Keratinocyte (primary cell): ENCODE results near the gene ROR2. TPM values are rescaled to one million over a fixed set of nuclear protein-coding genes. Genes with fewer than 3 reads are reported as not detected.

ENCODE experiments used
- DNase-seq: peaks from one replicate; pipeline ENCODE4 v3.0.0-alpha.2; 2011; ENCODE audit warnings: low read depth, missing footprints, low spot score
- FAIRE-seq: peaks from 2 replicates; lab custom pipeline; 2011; peaks lifted over from hg19 to GRCh38; lab: Jason Lieb, UNC
- H2AFZ ChIP-seq: 2 replicates; pipeline ENCODE4 v1.6.0; 2012; ENCODE audit warnings: low read length, control low read depth, inconsistent platforms; ENCODE audit not compliant: control insufficient read depth
- H3K27ac ChIP-seq: 2 replicates; pipeline ENCODE4 v1.5.1; 2011; ENCODE audit warnings: low read length; ENCODE audit not compliant: control insufficient read depth, insufficient read depth
- H3K27me3 ChIP-seq: 3 replicates; pipeline ENCODE4 v1.6.0; 2011; ENCODE audit warnings: low read length; ENCODE audit not compliant: control insufficient read depth, insufficient read depth; ENCODE audit errors: extremely low read depth
- H3K36me3 ChIP-seq, 2 experiments: 2 replicates in 1 of 2; 3 replicates in 1 of 2; pipeline ENCODE4 v1.5.1; 2011; ENCODE audit warnings: low read length in 2 of 2, mild to moderate bottlenecking in 1 of 2; ENCODE audit not compliant: control insufficient read depth in 2 of 2, insufficient read depth in 2 of 2; ENCODE audit errors: extremely low read depth in 1 of 2
- H3K4me1 ChIP-seq: 3 replicates; pipeline ENCODE4 v1.5.1; 2011; ENCODE audit warnings: low read length; ENCODE audit not compliant: control insufficient read depth, insufficient read depth; ENCODE audit errors: extremely low read depth
- H3K4me2 ChIP-seq: 3 replicates; pipeline ENCODE4 v1.6.0; 2011; ENCODE audit warnings: low read depth, low read length; ENCODE audit not compliant: control insufficient read depth, insufficient read depth; ENCODE audit errors: extremely low read depth
- H3K4me3 ChIP-seq, 3 experiments: fragments of 200-600 bp in 1 of 3; sonication (generic) in 1 of 3; 2 replicates in 2 of 3; 3 replicates in 1 of 3; pipeline ENCODE4 v1.5.1; 2011 to 2016; ENCODE audit warnings: low read length in 3 of 3, mild to moderate bottlenecking in 3 of 3, control low read depth in 2 of 3, inconsistent platforms in 1 of 3, low read depth in 1 of 3, mixed read lengths in 1 of 3, mixed run types in 1 of 3, moderate library complexity in 1 of 3; ENCODE audit not compliant: control insufficient read depth in 2 of 3, insufficient read depth in 2 of 3; ENCODE audit errors: extremely low read depth in 1 of 3
- H3K79me2 ChIP-seq: 2 replicates; pipeline ENCODE4 v1.6.0; 2012; ENCODE audit warnings: low read length; ENCODE audit not compliant: control insufficient read depth, insufficient read depth
- H3K9ac ChIP-seq: 3 replicates; pipeline ENCODE4 v1.6.0; 2011; ENCODE audit warnings: low read length; ENCODE audit not compliant: control insufficient read depth, insufficient read depth; ENCODE audit errors: extremely low read depth
- H3K9me1 ChIP-seq: 3 replicates; pipeline ENCODE4 v1.6.0; 2011; ENCODE audit warnings: low read length; ENCODE audit not compliant: control insufficient read depth, insufficient read depth; ENCODE audit errors: extremely low read depth
- H3K9me3 ChIP-seq: 2 replicates; pipeline ENCODE4 v1.5.1; 2012; ENCODE audit warnings: low read depth, low read length; ENCODE audit not compliant: control insufficient read depth
- H4K20me1 ChIP-seq: 3 replicates; pipeline ENCODE4 v1.6.0; 2011; ENCODE audit warnings: low read length; ENCODE audit not compliant: control insufficient read depth, insufficient read depth; ENCODE audit errors: extremely low read depth
- CTCF ChIP-seq, 3 experiments: IDR thresholded peaks in 1 of 3; conservative IDR thresholded peaks in 1 of 3; optimal IDR thresholded peaks in 1 of 3; 2 replicates in 2 of 3; 3 replicates in 1 of 3; pipeline versions ENCODE3 to v1.5.1; 2011; ENCODE audit warnings: low read length in 3 of 3, mild to moderate bottlenecking in 3 of 3, moderate library complexity in 2 of 3, control low read depth in 1 of 3, inconsistent platforms in 1 of 3; ENCODE audit not compliant: insufficient read depth in 2 of 3; ENCODE audit errors: extremely low read depth in 1 of 3
- EZH2 ChIP-seq: IDR thresholded peaks from one replicate; pipeline ENCODE4 v1.6.1; 2012; ENCODE audit warnings: inconsistent platforms, mild to moderate bottlenecking, low read length, moderate library complexity
- dilution Hi-C: fragments of 300-500 bp; cut with MboI; formaldehyde crosslinking; loops from one replicate; pipeline ENCODE4 v1.7.0; 2020; ENCODE audit warnings: low sequenced_read_pairs; ENCODE audit not compliant: extremely low pct_ligation_motif_present
- polyA plus RNA-seq, 5 experiments: library from polyadenylated mRNA; depleted of rRNA in 3 of 5; stranded (reverse) in 3 of 5; stranded (forward) in 1 of 5; unstranded in 1 of 5; fragments of >200 nt; gene quantifications; 1 replicate in 1 of 5; 2 replicates in 3 of 5; 3 replicates in 1 of 5; pipeline versions ENCODE4 v1.2.1 to v1.2.3, GENCODE V29; 2011 to 2012; ENCODE audit warnings: missing spikeins in 2 of 5, low read depth in 1 of 5, low replicate concordance in 1 of 5

Gene ROR2
- polyA plus RNA-seq, 1 donor (not counting 4 experiments of a cell fraction or from before 2014, with no cell fraction given) = 0.22 TPM

- no peak overlapping the region for H2AFZ ChIP-seq
- no peaks in the 10 kb centered on the region for H3K9me3 ChIP-seq
- no peak overlapping the region for H3K27ac ChIP-seq
- no peak overlapping the region for H3K4me3 ChIP-seq
- H3K4me1 ChIP-seq = no peaks in the 10 kb centered on the region
- H3K27me3 ChIP-seq = peaks cover 11% of the 10 kb centered on the region
- H4K20me1 ChIP-seq = no peaks in the 10 kb centered on the region
- no peak overlapping the region for H3K4me2 ChIP-seq
- no peak overlapping the region for H3K9ac ChIP-seq
- no peak for DNase-seq
- FAIRE-seq = no peak
- no peaks in the 10 kb centered on the region for H3K9me1 ChIP-seq
- dilution Hi-C loops = no loop called here
- no peaks in the 10 kb centered on the region for H3K79me2 ChIP-seq
- no peaks in the 10 kb centered on the region for H3K36me3 ChIP-seq
- TF ChIP-seq EZH2 = no peak
Measured at GRCh38 chr9:91578911-91579310, 371.1 kb downstream of the ROR2 start.

GRCh38 chr9:91577633-91578061 lies 372.4 kb downstream of the ROR2 start:
- H3K9me1 ChIP-seq = no peaks in the 10 kb centered on the region
- DNase-seq = no peak
- no peak for TF ChIP-seq EZH2
- no peak for TF ChIP-seq CTCF (optimal IDR thresholded peaks at IDR 0.05 in 1 of 3, IDR thresholded peaks at IDR 0.05 in 1 of 3, conservative IDR thresholded peaks at IDR 0.05 in 1 of 3; ENCODE audit: extremely low read depth in 1 of 3, insufficient read depth in 2 of 3, low read length in 3 of 3)
- no peak overlapping the region for H2AFZ ChIP-seq
- no peak overlapping the region for H3K4me3 ChIP-seq
- H3K9me3 ChIP-seq = no peaks in the 10 kb centered on the region
- H4K20me1 ChIP-seq = no peaks in the 10 kb centered on the region
- H3K4me2 ChIP-seq = no peak overlapping the region
- no peaks in the 10 kb centered on the region for H3K36me3 ChIP-seq
- peaks cover 11% of the 10 kb centered on the region for H3K27me3 ChIP-seq
- FAIRE-seq = no peak
- H3K27ac ChIP-seq = no peak overlapping the region
- H3K79me2 ChIP-seq = no peaks in the 10 kb centered on the region
- dilution Hi-C loops = no loop called here
- H3K9ac ChIP-seq = no peak overlapping the region
- no peaks in the 10 kb centered on the region for H3K4me1 ChIP-seq

- Histone ChIP-seq H4K20me1 (no peaks in the 10 kb centered on the region), H3K9me3 (no peaks in the 10 kb centered on the region), H3K27ac (no peak overlapping the region), H3K27me3 (peaks cover 6% of the 10 kb centered on the region), H3K79me2 (no peaks in the 10 kb centered on the region), H3K4me3 (no peak overlapping the region), H3K4me1 (peaks cover 6% of the 10 kb centered on the region), H3K9me1 (no peaks in the 10 kb centered on the region), H2AFZ (no peak overlapping the region), H3K9ac (no peak overlapping the region), H3K4me2 (no peak overlapping the region), H3K36me3 (no peaks in the 10 kb centered on the region)
- FAIRE-seq (no peak), DNase-seq (no peak)
- dilution Hi-C loops = no loop called here
- TF ChIP-seq EZH2 = no peak
- TF ChIP-seq CTCF (optimal IDR thresholded peaks at IDR 0.05 in 1 of 3, IDR thresholded peaks at IDR 0.05 in 1 of 3, conservative IDR thresholded peaks at IDR 0.05 in 1 of 3; ENCODE audit: extremely low read depth in 1 of 3, insufficient read depth in 2 of 3, low read length in 3 of 3) = no peak
Measured at GRCh38 chr9:91572811-91573210, 377.2 kb downstream of the ROR2 start.
